Measurements from ENCODE around the gene CNTN5. TPM values are rescaled to one million over a fixed set of nuclear protein-coding genes. Genes with fewer than 3 reads are reported as not detected.

Gene CNTN5
- total and polyA plus RNA-seq, 10 of the 15 experiments (the other 5 are each of a cell fraction or from before 2014, with no cell fraction given): 0.01 TPM; not detected in 9

DNA sequence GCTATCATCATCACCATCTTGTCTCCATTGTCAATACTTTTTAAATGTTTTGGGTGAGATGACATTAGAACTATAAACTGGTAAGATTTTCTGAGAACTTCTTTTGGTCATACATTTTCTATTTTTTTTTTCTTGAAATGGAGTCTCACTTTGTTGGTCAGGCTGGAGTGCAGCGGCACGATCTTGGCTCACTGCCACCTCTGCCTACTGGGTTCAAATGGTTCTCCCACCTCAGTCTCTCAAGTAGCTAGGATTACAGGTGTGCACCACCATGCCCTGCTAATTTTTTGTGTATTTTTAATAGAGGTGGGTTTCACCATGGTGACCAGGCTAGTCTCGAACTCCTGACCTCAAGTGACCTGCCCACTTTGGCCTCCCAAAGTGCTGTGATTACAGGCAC, 880.4 kb downstream of the CNTN5 start (continued):
- TF ChIP-seq, protein P1, sequence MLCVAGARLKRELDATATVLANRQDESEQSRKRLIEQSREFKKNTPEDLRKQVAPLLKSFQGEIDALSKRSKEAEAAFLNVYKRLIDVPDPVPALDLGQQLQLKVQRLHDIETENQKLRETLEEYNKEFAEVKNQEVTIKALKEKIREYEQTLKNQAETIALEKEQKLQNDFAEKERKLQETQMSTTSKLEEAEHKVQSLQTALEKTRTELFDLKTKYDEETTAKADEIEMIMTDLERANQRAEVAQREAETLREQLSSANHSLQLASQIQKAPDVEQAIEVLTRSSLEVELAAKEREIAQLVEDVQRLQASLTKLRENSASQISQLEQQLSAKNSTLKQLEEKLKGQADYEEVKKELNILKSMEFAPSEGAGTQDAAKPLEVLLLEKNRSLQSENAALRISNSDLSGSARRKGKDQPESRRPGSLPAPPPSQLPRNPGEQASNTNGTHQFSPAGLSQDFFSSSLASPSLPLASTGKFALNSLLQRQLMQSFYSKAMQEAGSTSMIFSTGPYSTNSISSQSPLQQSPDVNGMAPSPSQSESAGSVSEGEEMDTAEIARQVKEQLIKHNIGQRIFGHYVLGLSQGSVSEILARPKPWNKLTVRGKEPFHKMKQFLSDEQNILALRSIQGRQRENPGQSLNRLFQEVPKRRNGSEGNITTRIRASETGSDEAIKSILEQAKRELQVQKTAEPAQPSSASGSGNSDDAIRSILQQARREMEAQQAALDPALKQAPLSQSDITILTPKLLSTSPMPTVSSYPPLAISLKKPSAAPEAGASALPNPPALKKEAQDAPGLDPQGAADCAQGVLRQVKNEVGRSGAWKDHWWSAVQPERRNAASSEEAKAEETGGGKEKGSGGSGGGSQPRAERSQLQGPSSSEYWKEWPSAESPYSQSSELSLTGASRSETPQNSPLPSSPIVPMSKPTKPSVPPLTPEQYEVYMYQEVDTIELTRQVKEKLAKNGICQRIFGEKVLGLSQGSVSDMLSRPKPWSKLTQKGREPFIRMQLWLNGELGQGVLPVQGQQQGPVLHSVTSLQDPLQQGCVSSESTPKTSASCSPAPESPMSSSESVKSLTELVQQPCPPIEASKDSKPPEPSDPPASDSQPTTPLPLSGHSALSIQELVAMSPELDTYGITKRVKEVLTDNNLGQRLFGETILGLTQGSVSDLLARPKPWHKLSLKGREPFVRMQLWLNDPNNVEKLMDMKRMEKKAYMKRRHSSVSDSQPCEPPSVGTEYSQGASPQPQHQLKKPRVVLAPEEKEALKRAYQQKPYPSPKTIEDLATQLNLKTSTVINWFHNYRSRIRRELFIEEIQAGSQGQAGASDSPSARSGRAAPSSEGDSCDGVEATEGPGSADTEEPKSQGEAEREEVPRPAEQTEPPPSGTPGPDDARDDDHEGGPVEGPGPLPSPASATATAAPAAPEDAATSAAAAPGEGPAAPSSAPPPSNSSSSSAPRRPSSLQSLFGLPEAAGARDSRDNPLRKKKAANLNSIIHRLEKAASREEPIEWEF (IDR thresholded peaks at IDR 0.05; ENCODE audit: insufficient replicate concordance, low read depth, low read length): no peak
- no peak for TF ChIP-seq NFIC (IDR thresholded peaks at IDR 0.05; ENCODE audit: low read depth, low read length)
- TF ChIP-seq SMAD1 (IDR thresholded peaks at IDR 0.05; ENCODE audit: low read depth, partially characterized antibody): no peak
- no peak for TF ChIP-seq ATF7 (IDR thresholded peaks at IDR 0.05; ENCODE audit: low read depth)
- TF ChIP-seq, protein P2, sequence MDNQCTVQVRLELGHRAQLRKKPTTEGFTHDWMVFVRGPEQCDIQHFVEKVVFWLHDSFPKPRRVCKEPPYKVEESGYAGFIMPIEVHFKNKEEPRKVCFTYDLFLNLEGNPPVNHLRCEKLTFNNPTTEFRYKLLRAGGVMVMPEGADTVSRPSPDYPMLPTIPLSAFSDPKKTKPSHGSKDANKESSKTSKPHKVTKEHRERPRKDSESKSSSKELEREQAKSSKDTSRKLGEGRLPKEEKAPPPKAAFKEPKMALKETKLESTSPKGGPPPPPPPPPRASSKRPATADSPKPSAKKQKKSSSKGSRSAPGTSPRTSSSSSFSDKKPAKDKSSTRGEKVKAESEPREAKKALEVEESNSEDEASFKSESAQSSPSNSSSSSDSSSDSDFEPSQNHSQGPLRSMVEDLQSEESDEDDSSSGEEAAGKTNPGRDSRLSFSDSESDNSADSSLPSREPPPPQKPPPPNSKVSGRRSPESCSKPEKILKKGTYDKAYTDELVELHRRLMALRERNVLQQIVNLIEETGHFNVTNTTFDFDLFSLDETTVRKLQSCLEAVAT (IDR thresholded peaks at IDR 0.05): no peak

DNA sequence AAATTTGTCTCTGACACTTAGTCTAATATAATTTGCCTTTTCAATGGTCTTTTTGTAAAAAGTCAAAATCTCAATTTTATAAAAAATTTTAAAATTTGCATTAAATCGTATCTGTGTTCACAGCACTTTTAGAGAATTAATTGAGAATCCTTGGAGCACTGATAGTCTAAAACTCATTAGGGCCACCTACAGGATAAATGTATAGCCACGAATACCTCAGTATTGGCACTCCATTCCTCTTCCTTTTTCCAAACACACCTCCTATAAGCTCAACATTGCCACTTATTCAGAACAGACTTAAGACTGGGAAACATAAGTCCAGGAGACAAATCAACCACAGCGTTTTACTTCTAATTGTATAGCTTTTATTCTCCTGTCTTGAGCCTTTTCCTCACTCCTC, 890.4 kb downstream of the CNTN5 start:
- DNase-seq (ENCODE audit: low read depth, low spot score): no peak
- CTCF ChIA-PET: interaction anchor here (1.0 to 1.6 kb wide), 3 partner anchors 9 to 17 kb away, joined by 3 to 4 read pairs (median 4); no protein-coding TSS in a partner anchor
- in situ Hi-C loops (cut with MboI): no loop called here
- Histone ChIP-seq H3K9me3 (replicated peaks; ENCODE audit: control insufficient read depth, insufficient read depth, low read length) (no peaks in the 10 kb centered on the region), H3K27me3 (replicated peaks in 1 of 2; ENCODE audit: control insufficient read depth in 2 of 2, insufficient read depth in 2 of 2, low read length in 1 of 2) (no peaks in the 10 kb centered on the region), H3K4me3 (no peak overlapping the region), H3K9ac (ENCODE audit: control insufficient read depth, insufficient read depth, low read length) (no peak overlapping the region), H2AFZ (ENCODE audit: control insufficient read depth, low read depth, low read length) (no peak overlapping the region), H3K27ac (ENCODE audit: control insufficient read depth, insufficient read depth) (no peak overlapping the region), H3K4me1 (ENCODE audit: control insufficient read depth, insufficient read depth, low read length) (no peaks in the 10 kb centered on the region), H4K20me1 (ENCODE audit: control insufficient read depth, insufficient read depth) (no peaks in the 10 kb centered on the region), H3K79me2 (ENCODE audit: control insufficient read depth, insufficient read depth, low read length) (no peaks in the 10 kb centered on the region), H3K4me2 (ENCODE audit: control insufficient read depth, insufficient read depth) (no peak overlapping the region), H3K36me3 (ENCODE audit: control insufficient read depth in 2 of 2, insufficient read depth in 2 of 2, low read length in 1 of 2) (no peaks in the 10 kb centered on the region)
- RAD21 ChIA-PET (ENCODE audit: unreplicated experiment): no interaction called here
- TF ChIP-seq DPF2 (IDR thresholded peaks at IDR 0.05): no peak
- TF ChIP-seq, protein P3, sequence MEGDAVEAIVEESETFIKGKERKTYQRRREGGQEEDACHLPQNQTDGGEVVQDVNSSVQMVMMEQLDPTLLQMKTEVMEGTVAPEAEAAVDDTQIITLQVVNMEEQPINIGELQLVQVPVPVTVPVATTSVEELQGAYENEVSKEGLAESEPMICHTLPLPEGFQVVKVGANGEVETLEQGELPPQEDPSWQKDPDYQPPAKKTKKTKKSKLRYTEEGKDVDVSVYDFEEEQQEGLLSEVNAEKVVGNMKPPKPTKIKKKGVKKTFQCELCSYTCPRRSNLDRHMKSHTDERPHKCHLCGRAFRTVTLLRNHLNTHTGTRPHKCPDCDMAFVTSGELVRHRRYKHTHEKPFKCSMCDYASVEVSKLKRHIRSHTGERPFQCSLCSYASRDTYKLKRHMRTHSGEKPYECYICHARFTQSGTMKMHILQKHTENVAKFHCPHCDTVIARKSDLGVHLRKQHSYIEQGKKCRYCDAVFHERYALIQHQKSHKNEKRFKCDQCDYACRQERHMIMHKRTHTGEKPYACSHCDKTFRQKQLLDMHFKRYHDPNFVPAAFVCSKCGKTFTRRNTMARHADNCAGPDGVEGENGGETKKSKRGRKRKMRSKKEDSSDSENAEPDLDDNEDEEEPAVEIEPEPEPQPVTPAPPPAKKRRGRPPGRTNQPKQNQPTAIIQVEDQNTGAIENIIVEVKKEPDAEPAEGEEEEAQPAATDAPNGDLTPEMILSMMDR (IDR thresholded peaks at IDR 0.05 in 2 of 3, conservative IDR thresholded peaks at IDR 0.05 in 1 of 3; ENCODE audit: control insufficient read depth in 2 of 3, extremely low read depth in 1 of 3, insufficient read depth in 1 of 3, low read depth in 3 of 3, low read length in 3 of 3): peak in 2 of 3 experiments; percentile 12 to 16; a peak in 2 of 6 replicates
- WGBS (ENCODE audit: insufficient coverage, insufficient replicate concordance, low lambda C conversion rate, missing lambda C conversion rate): 0% methylated on average over 3 of the region's 3 CpGs
- SMC1A ChIA-PET (ENCODE audit: uncharacterized antibody, unreplicated experiment): no interaction called here
- intact Hi-C loops (cut with micrococcal nuclease; ENCODE audit: unreplicated experiment): no loop called here
- no TSS peak for BruUV-seq (replicated peaks)
- no peak; the same call in 2 of the 3 replicates for ATAC-seq
- POLR2A ChIA-PET: no interaction called here
- no peak for FAIRE-seq
